HEK293T (cell line): ENCODE data around the gene PARVA.

Source experiments
- ARNT ChIP-seq: fragments of 450-650 bp; IDR thresholded peaks from 2 replicates; pipeline ENCODE4 v1.6.1; 2017; ENCODE audit warnings: mild to moderate bottlenecking
- BHLHE40 ChIP-seq: fragments of 450-650 bp; IDR thresholded peaks from 2 replicates; pipeline ENCODE4 v1.6.1; 2016; ENCODE audit warnings: mild to moderate bottlenecking, moderate library complexity, borderline replicate concordance
- FOXM1 ChIP-seq: fragments of 450-650 bp; IDR thresholded peaks from 2 replicates; pipeline ENCODE4 v1.6.1; 2017; ENCODE audit warnings: mild to moderate bottlenecking, borderline replicate concordance
- HDGF ChIP-seq: fragments of 450-650 bp; IDR thresholded peaks from 2 replicates; pipeline ENCODE4 v1.6.1; 2017; ENCODE audit warnings: antibody characterized with exemption, borderline replicate concordance
- L3MBTL2 ChIP-seq: fragments of 450-650 bp; conservative IDR thresholded peaks from 2 replicates; pipeline ENCODE4 v1.6.1; 2016; ENCODE audit warnings: mild to moderate bottlenecking
- NFRKB ChIP-seq: fragments of 450-650 bp; IDR thresholded peaks from 2 replicates; pipeline ENCODE4 v1.6.1; 2016; ENCODE audit warnings: mild to moderate bottlenecking, moderate library complexity
- SP1 ChIP-seq: fragments of 450-650 bp; IDR thresholded peaks from 2 replicates; pipeline ENCODE4 v1.6.1; 2017
- SUZ12 ChIP-seq: fragments of 450-650 bp; IDR thresholded peaks from 2 replicates; pipeline ENCODE4 v1.6.1; 2016; ENCODE audit warnings: mild to moderate bottlenecking
- TARDBP ChIP-seq: fragments of 450-650 bp; IDR thresholded peaks from 2 replicates; pipeline ENCODE4 v1.6.1; 2016
- ZNF384 ChIP-seq: fragments of 450-650 bp; IDR thresholded peaks from 2 replicates; pipeline ENCODE4 v1.6.1; 2016
- TF ChIP-seq, protein P1 (sequence below): fragments of 450-650 bp; IDR thresholded peaks from 2 replicates; pipeline ENCODE4 v1.6.1; 2016

DNA sequence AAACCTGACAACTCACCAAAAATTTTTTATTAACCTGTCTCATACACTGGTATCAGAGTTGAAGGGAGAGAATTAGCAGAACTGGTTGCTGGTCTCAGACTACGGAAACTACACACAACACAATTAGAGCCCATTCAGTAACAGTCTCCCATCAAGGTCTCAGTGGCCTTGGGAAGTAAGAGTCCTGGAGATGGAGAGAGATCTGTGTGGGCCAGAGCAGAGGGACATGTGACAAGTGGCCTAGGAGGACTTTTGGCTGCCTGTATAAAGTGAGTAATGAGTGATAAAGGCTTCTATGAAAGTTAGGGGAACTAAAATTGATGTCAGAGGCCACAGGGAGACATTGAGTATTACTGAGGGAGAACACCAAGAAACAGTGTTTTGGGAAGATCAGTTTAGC lies 58.9 kb downstream of the PARVA start:
- no peak for TF ChIP-seq TARDBP
- TF ChIP-seq BHLHE40, result no peak
- no peak for TF ChIP-seq SP1
- TF ChIP-seq SUZ12, result no peak
- TF ChIP-seq HDGF, result no peak
- TF ChIP-seq ZNF384, result no peak
- no peak for TF ChIP-seq ARNT
- no peak for TF ChIP-seq NFRKB
- TF ChIP-seq FOXM1, result no peak
- no peak for TF ChIP-seq L3MBTL2
- TF ChIP-seq, protein P1, sequence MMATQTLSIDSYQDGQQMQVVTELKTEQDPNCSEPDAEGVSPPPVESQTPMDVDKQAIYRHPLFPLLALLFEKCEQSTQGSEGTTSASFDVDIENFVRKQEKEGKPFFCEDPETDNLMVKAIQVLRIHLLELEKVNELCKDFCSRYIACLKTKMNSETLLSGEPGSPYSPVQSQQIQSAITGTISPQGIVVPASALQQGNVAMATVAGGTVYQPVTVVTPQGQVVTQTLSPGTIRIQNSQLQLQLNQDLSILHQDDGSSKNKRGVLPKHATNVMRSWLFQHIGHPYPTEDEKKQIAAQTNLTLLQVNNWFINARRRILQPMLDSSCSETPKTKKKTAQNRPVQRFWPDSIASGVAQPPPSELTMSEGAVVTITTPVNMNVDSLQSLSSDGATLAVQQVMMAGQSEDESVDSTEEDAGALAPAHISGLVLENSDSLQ, result no peak
